Mesenchymal stem cell (in vitro differentiated cells and primary cell): ENCODE results near the gene MRPL51.

Experiments
- DNase-seq: peaks from one replicate; pipeline ENCODE4 v3.0.0-alpha.2; 2013
- H2AFZ ChIP-seq: one replicate; pipeline ENCODE4 v1.6.1; 2013; ENCODE audit warnings: low read depth, mild to moderate bottlenecking, control low read depth, inconsistent platforms, low read length, moderate library complexity
- H2AK5ac ChIP-seq: 2 replicates; pipeline ENCODE4 v1.6.1; 2013; ENCODE audit warnings: low read length, moderate library complexity, mild to moderate bottlenecking, inconsistent platforms; ENCODE audit not compliant: severe bottlenecking
- H2BK120ac ChIP-seq: one replicate; pipeline ENCODE4 v1.6.1; 2013; ENCODE audit warnings: low read depth, mild to moderate bottlenecking, inconsistent platforms, low read length, moderate library complexity
- H2BK12ac ChIP-seq, 2 experiments: one replicate each; pipeline ENCODE4 v1.6.1; 2013; ENCODE audit warnings: inconsistent platforms in 2 of 2, low read length in 2 of 2, mild to moderate bottlenecking in 2 of 2, moderate library complexity in 2 of 2, control low read depth in 1 of 2
- H2BK15ac ChIP-seq: one replicate; pipeline ENCODE4 v1.6.1; 2013; ENCODE audit warnings: mild to moderate bottlenecking, low read depth, inconsistent platforms; ENCODE audit not compliant: poor library complexity, severe bottlenecking
- H2BK5ac ChIP-seq: 2 replicates; pipeline ENCODE4 v1.6.1; 2013; ENCODE audit warnings: low read depth, mild to moderate bottlenecking, low read length, control low read depth, inconsistent platforms; ENCODE audit not compliant: poor library complexity, severe bottlenecking
- H3K14ac ChIP-seq, 2 experiments: one replicate each; pipeline ENCODE4 v1.6.1; 2013; ENCODE audit warnings: inconsistent platforms in 2 of 2, low read length in 2 of 2, control low read depth in 1 of 2, mild to moderate bottlenecking in 1 of 2, moderate library complexity in 1 of 2
- H3K18ac ChIP-seq, 2 experiments: one replicate each; pipeline ENCODE4 v1.6.1; 2013; ENCODE audit warnings: inconsistent platforms in 2 of 2, low read length in 2 of 2, control low read depth in 1 of 2, low read depth in 1 of 2, mild to moderate bottlenecking in 1 of 2
- H3K23ac ChIP-seq, 2 experiments: one replicate each; pipeline ENCODE4 v1.6.1; 2013; ENCODE audit warnings: inconsistent platforms in 2 of 2, low read length in 2 of 2, mild to moderate bottlenecking in 2 of 2, moderate library complexity in 2 of 2, control low read depth in 1 of 2
- H3K27ac ChIP-seq: 2 replicates; pipeline ENCODE4 v1.5.1; 2013; ENCODE audit warnings: mild to moderate bottlenecking, moderate library complexity, low read length, control low read depth, inconsistent platforms; ENCODE audit not compliant: poor library complexity, severe bottlenecking
- H3K27me3 ChIP-seq, 2 experiments: 2 replicates each; pipeline versions ENCODE4 v1.6.1 to v1.7.0; 2013; ENCODE audit warnings: low read length in 2 of 2, mild to moderate bottlenecking in 2 of 2, moderate library complexity in 2 of 2, control low read depth in 1 of 2, inconsistent platforms in 1 of 2; ENCODE audit not compliant: control insufficient read depth in 1 of 2, insufficient read depth in 1 of 2
- H3K36me3 ChIP-seq, 2 experiments: 2 replicates each; pipeline versions ENCODE4 v1.6.1 to v1.7.0; 2013; ENCODE audit warnings: low read length in 2 of 2, control low read depth in 1 of 2, inconsistent platforms in 1 of 2, low read depth in 1 of 2, mild to moderate bottlenecking in 1 of 2; ENCODE audit not compliant: insufficient read depth in 2 of 2, control insufficient read depth in 1 of 2
- H3K4ac ChIP-seq, 2 experiments: one replicate each; pipeline ENCODE4 v1.6.1; 2013; ENCODE audit warnings: inconsistent platforms in 2 of 2, low read length in 2 of 2, mild to moderate bottlenecking in 2 of 2, moderate library complexity in 2 of 2, control low read depth in 1 of 2, low read depth in 1 of 2
- H3K4me1 ChIP-seq: 2 replicates; pipeline ENCODE4 v1.6.1; 2013; ENCODE audit warnings: low read depth, low read length, control low read depth; ENCODE audit not compliant: control insufficient read depth, insufficient read depth
- H3K4me2 ChIP-seq: 2 replicates; pipeline ENCODE4 v1.6.1; 2013; ENCODE audit warnings: low read length, mild to moderate bottlenecking, inconsistent platforms; ENCODE audit not compliant: poor library complexity, severe bottlenecking
- H3K4me3 ChIP-seq, 2 experiments: 2 replicates each; pipeline versions ENCODE4 v1.5.1 to v1.7.0; 2013; ENCODE audit warnings: low read length in 2 of 2, mild to moderate bottlenecking in 2 of 2, control low read depth in 1 of 2, low read depth in 1 of 2; ENCODE audit not compliant: insufficient read depth in 1 of 2
- H3K79me1 ChIP-seq: replicated peaks from 2 replicates; pipeline ENCODE4 v1.6.1; 2013; ENCODE audit warnings: mild to moderate bottlenecking, control low read depth, low read length, inconsistent platforms; ENCODE audit not compliant: poor library complexity, severe bottlenecking
- H3K9ac ChIP-seq: 2 replicates; pipeline ENCODE4 v1.7.0; 2013; ENCODE audit warnings: mild to moderate bottlenecking, low read length, moderate library complexity
- H3K9me3 ChIP-seq: 2 replicates; pipeline ENCODE4 v1.7.0; 2013; ENCODE audit warnings: mild to moderate bottlenecking, low read length; ENCODE audit not compliant: control insufficient read depth
- H4K8ac ChIP-seq: one replicate; pipeline ENCODE4 v1.6.1; 2013; ENCODE audit warnings: inconsistent platforms, mild to moderate bottlenecking, low read length, moderate library complexity
- H4K91ac ChIP-seq: one replicate; pipeline ENCODE4 v1.6.1; 2013; ENCODE audit warnings: mild to moderate bottlenecking, low read length, inconsistent platforms
- WGBS: methylation state at CpG from one replicate; pipeline ENCODE4 v1.1.7; 2013; ENCODE audit warnings: mixed read lengths; 5-methylcytosine and 5-hydroxymethylcytosine counted together

Gene MRPL51

GRCh38 chr12:6472491-6472890 lies 20.6 kb downstream of the MRPL51 start:
- WGBS, result 93% methylated on average over 11 of the region's 11 CpGs
- Histone ChIP-seq H2BK12ac (no peak overlapping the region), H3K9ac (peak overlapping the region; percentile 13), H3K4ac (no peak overlapping the region), H3K9me3 (no peaks in the 10 kb centered on the region), H2BK15ac (no peak overlapping the region), H4K91ac (no peak overlapping the region), H4K8ac (no peak overlapping the region), H3K4me3 (no peak overlapping the region), H3K18ac (no peak overlapping the region), H3K27ac (no peak overlapping the region), H2BK5ac (no peak overlapping the region), H3K79me1 (peaks cover 7% of the 10 kb centered on the region), H3K4me2 (no peak overlapping the region), H3K36me3 (no peaks in the 10 kb centered on the region), H3K27me3 (no peaks in the 10 kb centered on the region), H3K4me1 (peaks cover 7% of the 10 kb centered on the region), H3K23ac (no peak overlapping the region), H2AFZ (no peak overlapping the region), H2AK5ac (no peak overlapping the region), H2BK120ac (no peak overlapping the region), H3K14ac (no peak overlapping the region)
- no peak for DNase-seq

- no peak overlapping the region for H3K4me3 ChIP-seq
- no peak overlapping the region for H3K23ac ChIP-seq
- H2BK5ac ChIP-seq, result no peak overlapping the region
- H4K91ac ChIP-seq, result no peak overlapping the region
- peak overlapping the region; percentile 89 for H3K9ac ChIP-seq
- DNase-seq, result peak; percentile 35
- no peak overlapping the region for H3K14ac ChIP-seq
- H3K27ac ChIP-seq, result no peak overlapping the region
- no peak overlapping the region for H2AK5ac ChIP-seq
- no peaks in the 10 kb centered on the region for H3K27me3 ChIP-seq
- no peak overlapping the region for H3K4ac ChIP-seq
- no peak overlapping the region for H3K4me2 ChIP-seq
- H3K79me1 ChIP-seq, result peaks cover 7% of the 10 kb centered on the region
- 100% methylated on average over 1 of the region's 1 CpG for WGBS
- H4K8ac ChIP-seq, result no peak overlapping the region
- no peak overlapping the region for H2BK120ac ChIP-seq
- no peak overlapping the region for H2BK12ac ChIP-seq
- peaks cover 7% of the 10 kb centered on the region for H3K4me1 ChIP-seq
- no peaks in the 10 kb centered on the region for H3K36me3 ChIP-seq
- H2BK15ac ChIP-seq, result no peak overlapping the region
- no peak overlapping the region for H3K18ac ChIP-seq
- H3K9me3 ChIP-seq, result no peaks in the 10 kb centered on the region
- H2AFZ ChIP-seq, result no peak overlapping the region
Observed at GRCh38 chr12:6471989-6472360, 21.1 kb downstream of the MRPL51 start.

- Histone ChIP-seq H3K9me3 (no peaks in the 10 kb centered on the region), H2BK120ac (peak within 1 kb of the TSS; percentile 68), H3K14ac (peak within 1 kb of the TSS in 1 of 2 experiments; percentile 89), H2BK12ac (peak within 1 kb of the TSS; percentile 50 to 63), H3K4ac (peak within 1 kb of the TSS in 1 of 2 experiments; percentile 86), H3K27me3 (no peaks in the 10 kb centered on the region), H4K8ac (peak within 1 kb of the TSS; percentile 75), H3K4me2 (peak within 1 kb of the TSS; percentile 88), H2BK15ac (peak within 1 kb of the TSS; percentile 31), H3K36me3 (peaks cover 7 to 11% of the 10 kb centered on the region in 2 experiments), H3K4me3 (peak within 1 kb of the TSS; percentile 65 to 90), H3K9ac (peak within 1 kb of the TSS; percentile 89), H3K23ac (no peak within 1 kb of the TSS), H2AK5ac (peak within 1 kb of the TSS; percentile 22), H2AFZ (peak within 1 kb of the TSS; percentile 62), H2BK5ac (peak within 1 kb of the TSS; percentile 84), H3K27ac (peak within 1 kb of the TSS; percentile 92), H4K91ac (peak within 1 kb of the TSS; percentile 78), H3K79me1 (peaks cover 15% of the 10 kb centered on the region), H3K18ac (peak within 1 kb of the TSS; percentile 79 to 81), H3K4me1 (peaks cover 7% of the 10 kb centered on the region)
- WGBS, result under 1% methylated on average over 64 of the region's 69 CpGs
- DNase-seq, result peak; percentile 99
Observed at GRCh38 chr12:6470375-6471163, 22.5 kb downstream of the MRPL51 start, which contains the start of gene VAMP1. VAMP1 (minus strand) TSS chr12:6470677; CDS start chr12:6470531, 146 bp downstream.

GRCh38 chr12:6469609-6470374 lies 23.3 kb downstream of the MRPL51 start:
- Histone ChIP-seq H3K14ac (peak overlapping the region in 1 of 2 experiments; percentile 89), H3K27ac (no peak overlapping the region), H3K36me3 (peaks cover 7 to 16% of the 10 kb centered on the region in 2 experiments), H4K91ac (no peak overlapping the region), H3K23ac (no peak overlapping the region), H3K4me1 (peaks cover 7% of the 10 kb centered on the region), H3K18ac (peak overlapping the region in 1 of 2 experiments; percentile 79), H2AK5ac (no peak overlapping the region), H2BK5ac (no peak overlapping the region), H2BK12ac (no peak overlapping the region), H2BK15ac (no peak overlapping the region), H2BK120ac (no peak overlapping the region), H4K8ac (no peak overlapping the region), H3K4ac (no peak overlapping the region), H2AFZ (peak overlapping the region; percentile 62), H3K9ac (peak overlapping the region; percentile 89), H3K27me3 (no peaks in the 10 kb centered on the region), H3K4me3 (peak overlapping the region; percentile 65 to 90), H3K4me2 (peak overlapping the region; percentile 69), H3K9me3 (no peaks in the 10 kb centered on the region), H3K79me1 (peaks cover 15% of the 10 kb centered on the region)
- DNase-seq, result peak; percentile 10
- 31% methylated on average over 12 of the region's 16 CpGs for whole genome bisulfite sequencing
